Measurements from ENCODE around the gene ARHGAP18. TPM values are rescaled to one million over a fixed set of nuclear protein-coding genes. Genes with fewer than 3 reads are reported as not detected.

Gene ARHGAP18
- polyA plus RNA-seq (ENCODE audit: insufficient read length in 3 of 3) = 10 to 100 TPM; 31.9 to 40.5 (median 35.3) TPM
- long read RNA-seq, donor 1, full-length matches to known transcripts = 3 of 9 reads
- long read RNA-seq, donor 1, partial matches to known transcripts = 6 of 9 reads
- long read RNA-seq, donor 1, other reads (novel, unspliced or antisense) = 0 of 9 reads
- long read RNA-seq, donor 2, full-length matches to known transcripts = 4 of 11 reads
- long read RNA-seq, donor 2, partial matches to known transcripts = 7 of 11 reads
- long read RNA-seq, donor 2, other reads (novel, unspliced or antisense) = 0 of 11 reads
- long read RNA-seq, donor 3, full-length matches to known transcripts = 2 of 13 reads
- long read RNA-seq, donor 3, partial matches to known transcripts = 11 of 13 reads
- long read RNA-seq, donor 3, other reads (novel, unspliced or antisense) = 0 of 13 reads
- long read RNA-seq, donor 4, full-length matches to known transcripts = 2 of 10 reads
- long read RNA-seq, donor 4, partial matches to known transcripts = 8 of 10 reads
- long read RNA-seq, donor 4, other reads (novel, unspliced or antisense) = 0 of 10 reads
- long read RNA-seq, donor 5, full-length matches to known transcripts = 4 of 4 reads
- long read RNA-seq, donor 5, partial matches to known transcripts = 0 of 4 reads
- long read RNA-seq, donor 5, other reads (novel, unspliced or antisense) = 0 of 4 reads
- long read RNA-seq, donor 6, full-length matches to known transcripts = 4 of 4 reads
- long read RNA-seq, donor 6, partial matches to known transcripts = 0 of 4 reads
- long read RNA-seq, donor 6, other reads (novel, unspliced or antisense) = 0 of 4 reads
- long read RNA-seq, donor 7, full-length matches to known transcripts = 3 of 3 reads
- long read RNA-seq, donor 7, partial matches to known transcripts = 0 of 3 reads
- long read RNA-seq, donor 7, other reads (novel, unspliced or antisense) = 0 of 3 reads
- long read RNA-seq, donor 8 = 0 reads
- long read RNA-seq, donor 9, full-length matches to known transcripts = 2 of 8 reads
- long read RNA-seq, donor 9, partial matches to known transcripts = 6 of 8 reads
- long read RNA-seq, donor 9, other reads (novel, unspliced or antisense) = 0 of 8 reads
- long read RNA-seq, donor 10, full-length matches to known transcripts = 1 of 1 reads
- long read RNA-seq, donor 10, partial matches to known transcripts = 0 of 1 reads
- long read RNA-seq, donor 10, other reads (novel, unspliced or antisense) = 0 of 1 reads
- long read RNA-seq, donor 11, full-length matches to known transcripts = 1 of 1 reads
- long read RNA-seq, donor 11, partial matches to known transcripts = 0 of 1 reads
- long read RNA-seq, donor 11, other reads (novel, unspliced or antisense) = 0 of 1 reads
- long read RNA-seq, donor 12, full-length matches to known transcripts = 5 of 18 reads
- long read RNA-seq, donor 12, partial matches to known transcripts = 13 of 18 reads
- long read RNA-seq, donor 12, other reads (novel, unspliced or antisense) = 0 of 18 reads
- long read RNA-seq, donor 13, full-length matches to known transcripts = 4 of 4 reads
- long read RNA-seq, donor 13, partial matches to known transcripts = 0 of 4 reads
- long read RNA-seq, donor 13, other reads (novel, unspliced or antisense) = 0 of 4 reads
- long read RNA-seq, donor 14, full-length matches to known transcripts = 2 of 12 reads
- long read RNA-seq, donor 14, partial matches to known transcripts = 10 of 12 reads
- long read RNA-seq, donor 14, other reads (novel, unspliced or antisense) = 0 of 12 reads
- long read RNA-seq, donor 15, full-length matches to known transcripts = 3 of 3 reads
- long read RNA-seq, donor 15, partial matches to known transcripts = 0 of 3 reads
- long read RNA-seq, donor 15, other reads (novel, unspliced or antisense) = 0 of 3 reads
- long read RNA-seq, donor 16, full-length matches to known transcripts = 7 of 16 reads
- long read RNA-seq, donor 16, partial matches to known transcripts = 9 of 16 reads
- long read RNA-seq, donor 16, other reads (novel, unspliced or antisense) = 0 of 16 reads

DNA sequence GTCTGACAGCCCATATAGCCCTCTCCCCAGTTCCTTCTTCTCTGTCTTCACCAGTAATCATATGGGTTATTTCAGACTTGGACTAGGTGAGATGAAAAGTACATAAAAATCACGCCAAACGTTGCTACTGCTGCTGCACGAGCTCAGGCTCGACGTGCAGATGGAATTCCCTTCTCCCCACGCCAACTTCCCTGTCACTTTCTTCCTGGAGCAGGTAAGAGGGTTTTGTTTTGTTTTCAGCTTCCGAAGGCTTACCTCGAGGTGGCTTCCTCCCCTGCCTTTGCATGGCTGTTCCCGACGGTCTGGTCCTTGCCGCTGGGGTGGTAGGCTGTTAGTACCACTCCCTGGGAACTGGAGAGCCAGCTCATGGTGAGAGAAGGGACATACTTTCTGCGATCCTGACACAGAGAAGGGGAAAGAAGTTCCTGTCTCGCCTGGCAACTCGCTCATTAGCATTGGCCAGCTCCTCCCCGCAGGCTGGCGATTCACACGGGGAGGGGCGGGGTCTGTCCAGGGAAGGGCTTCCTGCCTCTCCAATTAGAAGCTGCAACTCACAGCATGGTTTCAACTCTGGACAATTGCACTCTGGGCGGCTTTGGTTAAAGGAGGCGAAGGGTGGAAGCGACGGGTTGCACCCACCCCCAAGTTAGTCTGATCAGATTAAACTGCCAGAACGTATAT lies at the start of gene ARHGAP18:
Gene ARHGAP18 (minus strand): TSS at position 409 of the 681 bp plus-strand sequence. CDS start 41 bp downstream, at position 368.
- peak; percentile 89 for DNase-seq

- DNase-seq = no peak
Observed at GRCh38 chr6:129755787-129756186, 45.8 kb upstream of the ARHGAP18 start.

- no peak for DNase-seq
Observed at GRCh38 chr6:129754750-129755149, 44.8 kb upstream of the ARHGAP18 start.

- DNase-seq = no peak
Observed at GRCh38 chr6:129753422-129753821, 43.4 kb upstream of the ARHGAP18 start.

DNA sequence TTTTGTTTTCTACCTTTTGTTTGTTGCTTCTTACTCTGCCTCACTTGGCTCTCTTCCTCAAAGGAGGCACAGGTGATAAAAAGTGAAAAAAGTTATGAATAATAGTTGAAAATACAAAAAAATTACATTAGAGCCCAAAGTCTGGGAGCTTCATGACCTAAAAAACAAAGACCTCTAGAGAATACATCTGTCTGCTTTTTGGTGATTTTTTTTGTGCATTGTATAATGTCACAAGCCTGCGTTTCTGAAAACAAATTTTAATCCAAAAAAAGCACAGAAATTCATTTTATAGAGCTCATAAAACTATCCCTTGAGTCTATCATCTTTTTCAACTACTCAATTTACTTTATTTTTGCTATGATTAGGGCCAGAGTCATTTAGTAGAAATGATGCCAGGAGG lies 41.4 kb upstream of the ARHGAP18 start:
- no peak for DNase-seq

GRCh38 chr6:129750360-129750759 lies 40.4 kb upstream of the ARHGAP18 start:
- DNase-seq = no peak

DNA sequence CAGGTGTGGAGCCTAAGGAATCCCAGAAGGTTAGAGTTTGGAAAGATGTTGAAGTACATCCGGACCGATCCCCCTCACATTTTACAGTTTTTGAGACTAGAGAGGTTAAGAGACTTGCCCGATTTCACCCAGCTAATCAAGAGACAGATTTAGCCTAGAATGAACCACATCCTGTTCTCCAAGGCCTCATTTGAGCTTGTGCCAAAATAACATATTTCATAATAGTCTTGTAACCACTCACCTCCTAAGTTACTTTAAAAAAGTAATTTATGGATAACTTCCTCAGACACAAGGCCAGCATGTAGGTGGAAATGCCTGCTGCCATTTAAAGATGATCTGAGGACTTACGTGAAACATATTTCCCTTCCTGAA lies 39.8 kb upstream of the ARHGAP18 start:
- DNase-seq = no peak

GRCh38 chr6:129748901-129749748 lies 39.1 kb upstream of the ARHGAP18 start:
- DNase-seq = no peak

DNA sequence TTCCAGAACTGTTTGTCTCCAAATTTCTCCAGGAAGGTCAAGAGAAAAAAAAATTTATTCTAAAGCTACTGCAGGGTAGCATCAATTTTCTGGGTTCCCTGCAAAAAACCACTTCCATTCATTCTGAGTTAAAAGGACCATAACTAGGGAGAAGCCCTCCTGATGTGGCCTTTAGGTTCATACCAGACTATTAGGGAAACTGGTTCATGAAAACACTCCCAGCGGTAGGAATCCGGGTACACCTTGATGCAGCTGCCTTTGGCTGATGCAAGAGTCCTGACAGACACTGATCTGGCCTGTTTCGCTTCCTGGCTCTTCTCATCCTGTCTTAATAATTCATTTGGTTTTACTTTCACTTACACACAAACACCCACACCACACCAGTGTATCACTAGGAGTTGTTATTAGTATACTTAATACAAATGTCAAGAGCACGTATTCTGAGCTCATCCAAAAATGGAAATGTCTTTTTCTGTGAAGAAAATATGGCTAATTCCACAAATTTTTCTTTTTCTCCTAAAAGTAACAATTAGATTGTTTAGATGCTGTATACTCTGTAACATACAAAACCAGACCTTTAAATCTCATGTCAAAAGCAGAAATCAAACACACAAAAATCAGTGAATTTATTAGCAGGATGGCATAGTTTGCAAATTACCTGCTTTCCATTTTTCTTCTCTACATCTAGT lies 38.4 kb upstream of the ARHGAP18 start:
- no peak for DNase-seq

DNA sequence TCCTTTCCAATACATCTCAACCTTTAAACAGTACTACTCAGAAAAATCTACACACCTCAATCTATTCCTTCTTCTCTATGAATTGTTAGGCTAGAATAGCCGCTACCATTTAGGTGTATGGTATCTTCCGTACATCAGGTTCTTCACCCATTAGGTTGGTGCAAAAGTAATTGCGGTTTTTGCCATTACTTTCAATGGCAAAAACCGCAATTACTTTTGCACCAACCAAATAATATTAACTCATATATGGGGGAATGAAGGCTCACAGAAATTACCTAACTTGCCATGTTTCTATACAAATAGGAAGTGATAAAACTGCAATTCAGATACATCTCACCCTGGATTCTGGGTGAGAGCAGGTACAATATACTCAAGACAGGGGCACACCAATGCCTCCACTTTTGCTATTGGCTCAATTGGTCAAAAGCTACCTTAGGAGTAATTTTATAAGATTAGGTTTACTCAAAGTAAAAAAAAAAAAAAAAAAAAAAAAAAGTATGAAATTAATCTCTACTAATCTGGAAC lies 37.7 kb upstream of the ARHGAP18 start:
- no peak for DNase-seq

- DNase-seq = no peak
Observed at GRCh38 chr6:129744880-129745237, 34.9 kb upstream of the ARHGAP18 start.

DNA sequence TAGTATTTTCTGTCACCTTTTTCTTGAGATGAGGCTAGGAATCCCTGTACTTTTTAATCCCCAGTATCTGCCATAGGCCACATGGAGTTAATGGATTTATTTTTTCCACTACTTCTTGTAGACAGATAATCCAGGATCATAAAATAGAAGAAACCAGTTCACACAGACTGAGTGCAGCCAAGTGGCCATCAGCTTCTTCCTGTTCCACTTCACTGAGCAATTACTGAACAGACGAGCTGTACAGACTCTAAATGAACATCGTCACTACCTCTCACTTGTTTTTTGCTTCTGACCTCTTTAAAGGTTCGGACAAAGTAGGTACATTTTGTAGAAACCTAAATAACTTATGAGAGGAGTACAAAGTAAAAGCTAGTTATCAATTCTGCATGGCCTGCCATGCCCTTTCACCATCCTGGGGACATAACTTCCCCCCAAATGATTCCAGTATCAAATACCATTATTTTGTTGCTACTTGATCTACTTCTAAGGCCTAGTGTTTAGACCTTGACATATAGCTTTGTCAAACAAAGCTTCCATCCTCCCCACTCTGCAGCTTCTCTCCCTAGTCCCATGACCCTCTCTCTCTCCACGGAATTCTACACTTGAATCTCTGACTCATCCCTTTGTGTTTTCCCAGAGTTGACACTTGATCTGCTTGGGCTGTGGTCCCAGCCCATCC lies 34.4 kb upstream of the ARHGAP18 start:
- DNase-seq = peak; percentile 27

- DNase-seq = no peak
Observed at GRCh38 chr6:129740013-129740412, 30.0 kb upstream of the ARHGAP18 start.

DNA sequence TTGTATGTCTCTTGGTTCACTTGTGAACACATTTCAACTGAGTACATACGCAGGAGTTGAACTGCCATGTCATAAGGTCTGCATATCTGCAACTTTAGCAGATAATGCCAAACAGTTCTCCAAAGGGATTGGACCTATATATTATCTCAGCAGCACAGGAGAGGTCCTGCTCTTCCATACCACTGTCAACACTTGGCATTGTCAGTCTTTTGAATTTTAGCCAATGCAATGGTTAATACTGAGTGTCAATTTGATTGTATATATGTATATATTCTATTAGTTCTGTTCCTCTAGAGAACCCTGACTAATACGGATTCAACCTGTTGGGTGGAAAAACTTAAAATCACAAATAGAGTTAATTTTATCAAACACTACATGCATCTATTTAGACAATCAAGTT lies 26.1 kb upstream of the ARHGAP18 start:
- DNase-seq = no peak

GRCh38 chr6:129733290-129733689 lies 23.3 kb upstream of the ARHGAP18 start:
- no peak for DNase-seq

DNA sequence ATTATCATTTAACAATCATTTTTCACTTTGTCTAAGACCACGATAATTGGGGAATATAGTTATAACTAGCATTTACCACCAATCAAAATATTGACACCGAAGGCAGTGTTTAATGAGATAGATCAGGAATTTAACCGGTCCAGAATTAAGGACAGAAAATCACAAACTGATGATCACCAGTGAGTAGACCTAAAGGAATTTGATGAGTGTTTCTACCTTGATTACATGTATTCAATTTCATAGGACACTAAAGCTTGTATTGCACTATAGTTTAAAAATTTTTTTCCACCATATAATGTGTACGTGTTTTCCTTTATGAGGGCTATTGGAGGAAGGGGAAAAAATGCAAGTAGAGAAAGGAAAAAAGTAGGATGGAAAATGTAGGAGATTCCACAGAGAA lies 22.6 kb upstream of the ARHGAP18 start:
- no peak for DNase-seq

DNA sequence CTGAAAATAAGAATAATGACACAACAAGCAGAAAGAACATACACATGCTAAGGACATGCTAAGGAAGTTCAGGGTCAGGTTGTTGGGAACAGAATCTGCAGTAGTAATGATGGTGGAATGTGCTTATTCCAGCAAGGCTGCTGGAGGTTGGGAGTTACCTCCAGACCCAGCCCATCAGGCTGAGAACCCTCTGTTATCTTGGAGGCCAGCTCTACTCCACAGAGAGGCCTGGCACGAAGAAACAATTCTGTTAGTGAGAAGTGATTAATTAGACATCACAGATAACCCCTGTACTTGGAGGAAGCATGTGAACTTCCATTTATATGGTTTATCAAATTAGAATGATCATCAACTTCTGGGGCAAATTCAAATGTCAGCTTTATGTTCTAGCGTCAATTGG lies 22.1 kb upstream of the ARHGAP18 start:
- no peak for DNase-seq
